HG03045 (cell line): ENCODE measurements around the gene RALGDS.

Experiments
- ATAC-seq: cut with Tn5 transposase; IDR thresholded peaks from one replicate; pipeline ENCODE4 v1.9.1; 2021; ENCODE audit warnings: mild to moderate bottlenecking, moderate library complexity; ENCODE audit not compliant: unreplicated experiment

Gene RALGDS

DNA sequence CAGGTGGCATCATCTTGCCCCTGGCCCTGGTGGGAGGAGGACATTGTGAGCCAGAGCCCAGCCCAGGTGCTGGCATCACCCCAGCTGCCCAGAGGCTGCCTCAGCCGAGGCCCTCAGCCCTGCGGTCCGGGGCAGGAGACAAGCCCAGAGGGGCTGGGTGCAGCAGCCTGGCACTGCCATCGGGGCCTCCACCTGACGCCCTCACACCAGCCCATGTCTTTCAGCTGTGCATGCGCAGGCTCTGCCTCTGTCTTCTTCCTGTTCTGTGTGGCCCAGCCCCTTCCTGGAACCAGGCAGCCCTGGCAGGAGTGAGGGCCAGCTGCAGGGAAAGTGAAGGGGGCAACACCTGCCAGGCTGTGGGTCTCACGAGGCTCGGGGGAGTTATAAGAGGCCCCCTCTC is 64.0 kb downstream of the RALGDS start:
- ATAC-seq = no peak

DNA sequence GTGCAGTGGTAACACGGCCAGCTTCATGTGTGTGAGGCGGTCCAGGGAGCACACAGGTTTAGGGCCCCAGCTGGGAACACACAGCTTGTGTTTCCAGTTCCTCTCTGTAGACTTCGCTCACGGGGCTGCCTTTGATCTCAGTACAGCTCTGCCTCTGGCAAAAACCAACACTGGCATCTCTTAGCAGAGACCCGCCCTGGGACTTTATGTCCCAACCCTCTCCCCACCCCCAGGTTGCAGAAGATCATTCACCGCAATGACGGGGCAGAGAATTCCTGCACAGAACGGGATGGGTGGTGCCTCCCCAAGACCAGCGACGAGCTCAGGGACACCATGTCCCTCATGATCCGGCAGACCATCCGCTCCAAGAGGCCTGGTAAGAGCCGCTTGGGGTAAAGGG is 64.5 kb downstream of the RALGDS start:
- ATAC-seq = no peak

DNA sequence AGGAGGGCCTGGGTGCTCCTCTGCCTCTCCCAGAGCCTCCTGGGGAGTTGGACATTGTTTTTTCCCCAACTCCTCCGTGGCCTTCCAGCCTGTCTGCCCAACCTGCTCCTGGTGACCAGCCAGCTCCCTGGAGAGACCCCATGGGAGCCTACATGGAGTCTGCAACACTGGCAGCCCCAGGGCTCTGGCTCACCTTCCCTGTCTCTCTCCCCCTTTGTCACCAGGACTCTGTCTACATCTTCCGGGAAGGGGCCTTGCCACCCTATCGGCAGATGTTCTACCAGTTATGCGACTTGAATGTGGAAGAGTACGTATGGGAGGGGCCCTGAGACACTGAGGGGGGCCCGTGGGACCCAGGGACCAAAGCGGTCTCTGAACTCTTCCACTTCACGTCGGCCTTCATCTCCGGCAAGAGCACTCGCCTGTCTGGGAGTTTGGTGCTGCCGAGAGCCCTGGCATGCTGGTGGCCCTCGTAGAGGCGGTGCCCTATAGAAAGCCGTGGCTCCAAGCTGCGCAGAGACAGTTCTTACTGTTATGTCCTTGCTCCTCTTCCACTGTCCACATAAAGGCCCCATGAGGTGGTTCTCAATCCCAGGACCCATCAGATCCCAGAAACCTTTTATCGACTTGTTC is 65.1 kb downstream of the RALGDS start:
- ATAC-seq = no peak

DNA sequence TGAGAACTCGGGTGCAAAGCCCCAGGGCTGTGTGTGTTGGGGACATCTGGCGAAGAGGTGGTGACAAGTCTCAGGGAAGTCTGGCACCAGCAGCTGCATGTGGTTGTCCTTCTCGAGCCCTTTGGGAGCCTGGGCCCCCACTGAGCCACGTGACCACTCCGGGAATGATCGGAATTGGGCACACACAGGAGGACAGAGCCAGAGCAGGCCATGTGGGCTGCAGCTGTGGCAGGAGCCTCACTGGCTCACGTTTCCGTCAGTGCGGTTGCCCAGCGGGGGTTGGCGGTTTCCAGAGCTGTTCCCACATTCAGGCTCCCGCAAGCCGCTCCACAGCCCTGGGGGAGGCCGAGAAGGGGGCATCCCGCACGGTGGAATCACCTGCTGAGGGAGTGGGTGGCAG is 66.1 kb downstream of the RALGDS start:
- ATAC-seq = no peak

DNA sequence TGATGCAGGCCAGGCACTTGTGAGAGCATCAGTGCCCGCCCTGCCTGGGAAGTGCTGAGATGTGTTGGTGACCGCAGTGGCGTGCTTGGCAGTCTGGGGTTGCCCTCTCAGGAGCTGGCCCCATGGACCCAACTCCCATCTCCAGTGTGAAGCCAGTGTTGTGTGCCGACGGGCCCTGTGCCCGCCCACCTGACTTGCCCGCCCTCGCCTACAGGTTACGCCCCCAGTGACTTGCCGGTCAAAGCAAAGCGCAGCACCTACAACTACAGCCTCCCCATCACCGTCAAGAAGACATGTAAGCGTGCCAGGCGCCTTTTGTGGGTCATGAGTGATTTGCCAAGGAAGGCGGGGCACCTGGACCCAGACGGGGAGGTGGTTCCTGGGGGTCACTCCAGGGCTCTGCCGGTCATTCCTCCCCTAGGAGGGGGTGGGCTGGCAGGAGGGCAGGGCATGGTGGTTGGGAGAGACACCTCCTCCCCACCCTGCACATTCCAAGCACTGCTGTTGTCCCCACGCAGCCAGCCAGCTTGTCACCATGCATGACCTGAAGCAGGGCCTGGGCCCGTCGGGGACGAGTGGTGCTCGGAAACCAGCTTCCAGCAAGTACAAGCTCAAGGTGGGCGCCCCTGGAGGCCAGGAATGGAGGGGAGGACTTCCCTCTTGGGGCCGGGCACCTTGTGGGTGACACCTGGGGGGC is 66.7 kb downstream of the RALGDS start:
- ATAC-seq = no peak

DNA sequence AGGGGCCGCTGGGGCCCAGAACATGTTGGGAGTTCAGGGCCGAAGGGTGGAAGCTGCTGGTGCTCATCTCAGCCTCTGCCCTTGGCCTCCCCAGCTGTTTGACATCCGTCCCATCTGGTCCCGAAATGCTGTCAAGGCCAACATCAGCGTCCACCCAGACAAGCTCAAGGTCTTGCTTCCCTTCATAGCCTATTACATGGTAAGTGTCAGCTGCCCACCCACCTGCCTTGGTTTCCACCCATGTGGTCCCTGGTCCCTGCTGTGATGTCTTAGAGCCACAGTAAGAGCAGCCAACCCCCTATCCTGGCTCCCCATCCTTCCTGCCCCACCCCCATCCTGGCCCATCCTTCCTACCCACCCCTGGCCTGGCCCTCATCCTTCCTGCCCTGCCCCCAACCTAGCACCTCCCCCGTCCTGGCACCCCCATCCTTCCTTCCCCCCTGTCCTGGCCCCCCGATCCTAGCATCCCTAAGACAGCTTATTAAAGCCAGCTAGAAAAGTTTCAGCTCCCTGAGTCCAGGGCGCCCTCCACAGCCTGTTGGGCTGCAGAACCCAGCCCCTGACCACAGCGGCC is 69.0 kb downstream of the RALGDS start:
- ATAC-seq = no peak

DNA sequence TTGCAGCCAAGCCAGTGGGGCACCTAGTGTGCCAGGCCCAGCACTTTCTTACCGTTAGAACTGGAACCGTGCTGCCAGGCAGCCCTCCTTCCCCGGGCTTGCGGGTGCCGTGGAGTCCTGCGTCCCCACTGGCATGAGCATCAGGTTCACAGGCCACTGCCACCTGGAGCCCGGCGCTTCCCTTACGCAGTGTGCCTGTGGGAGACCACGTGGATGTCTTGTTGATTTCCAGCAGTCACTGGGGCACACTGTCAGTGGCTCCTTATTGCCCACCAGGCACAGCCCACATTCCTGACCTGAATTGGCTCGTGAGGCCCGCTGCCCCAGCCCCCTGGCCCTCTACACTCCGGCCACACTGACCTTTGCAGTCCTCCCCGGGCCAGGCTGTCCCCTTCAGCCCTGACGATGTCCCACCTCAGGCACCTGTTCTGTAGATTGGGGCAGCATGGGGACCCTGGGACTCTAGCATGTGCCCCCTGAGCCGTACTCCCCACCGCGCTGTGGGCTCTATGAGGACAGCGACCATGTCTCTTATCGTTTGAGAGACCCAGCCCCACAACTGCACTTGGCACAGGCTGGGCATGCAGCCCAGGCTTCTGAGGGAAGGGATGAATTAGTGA is 69.6 kb downstream of the RALGDS start:
- no peak for ATAC-seq

DNA sequence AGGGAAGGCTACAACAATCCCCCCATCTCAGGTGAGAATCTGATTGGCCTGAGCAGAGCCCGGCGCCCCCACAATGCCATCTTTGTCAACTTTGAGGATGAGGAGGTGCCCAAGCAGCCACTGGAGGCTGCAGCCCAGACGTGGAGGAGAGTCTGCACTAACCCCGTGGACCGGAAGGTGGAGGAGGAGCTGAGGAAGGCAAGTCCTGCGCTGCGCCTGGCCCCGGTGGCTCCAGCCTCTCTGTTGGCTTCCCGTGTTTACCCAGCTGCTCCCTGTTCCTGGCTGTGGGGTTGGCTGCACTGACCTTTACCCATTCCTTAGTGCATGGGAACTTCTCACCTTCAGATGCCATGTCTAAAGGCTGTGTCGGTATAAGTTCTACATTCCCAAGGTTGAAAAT is 70.3 kb downstream of the RALGDS start:
- no peak for ATAC-seq

DNA sequence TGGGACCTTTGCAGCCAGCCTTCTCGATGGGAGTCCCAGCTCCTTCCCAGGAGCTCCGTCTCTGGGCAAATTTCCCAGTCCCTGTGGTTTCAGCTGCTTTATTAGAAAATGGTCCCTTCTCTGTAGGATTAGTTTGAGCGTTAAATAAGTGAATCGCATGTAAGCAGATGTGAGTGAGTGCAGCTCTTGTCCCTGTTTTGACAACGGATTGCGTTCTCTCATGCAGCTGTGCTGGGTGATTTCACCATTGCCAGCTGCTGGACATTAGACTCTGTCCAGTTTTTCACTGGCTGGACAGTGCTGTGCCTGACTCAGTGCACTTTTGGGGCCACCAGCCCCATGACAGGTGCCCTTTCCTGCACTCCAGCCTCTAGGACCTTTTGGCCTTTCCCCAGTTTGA is 70.9 kb downstream of the RALGDS start:
- no peak for ATAC-seq

DNA sequence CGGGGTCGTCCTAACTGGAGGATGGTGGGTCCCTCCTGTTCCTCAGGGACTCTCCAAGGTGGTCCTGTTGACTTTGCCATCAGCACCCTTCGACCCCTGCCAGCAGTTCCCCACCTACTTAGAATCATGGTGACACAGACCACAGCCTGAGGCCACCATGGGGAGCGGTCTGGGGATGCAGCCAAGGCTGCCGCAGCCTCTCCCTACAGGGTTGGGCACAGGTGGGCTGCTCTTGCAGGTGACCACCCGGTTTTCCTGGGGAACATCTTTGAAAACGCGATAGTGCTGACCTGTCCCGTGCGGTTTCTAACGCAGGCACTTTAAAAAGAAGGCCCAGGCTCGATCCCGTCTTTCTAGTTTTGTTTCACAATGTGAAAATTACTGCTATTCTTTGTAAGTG is 72.0 kb downstream of the RALGDS start:
- no peak for ATAC-seq

DNA sequence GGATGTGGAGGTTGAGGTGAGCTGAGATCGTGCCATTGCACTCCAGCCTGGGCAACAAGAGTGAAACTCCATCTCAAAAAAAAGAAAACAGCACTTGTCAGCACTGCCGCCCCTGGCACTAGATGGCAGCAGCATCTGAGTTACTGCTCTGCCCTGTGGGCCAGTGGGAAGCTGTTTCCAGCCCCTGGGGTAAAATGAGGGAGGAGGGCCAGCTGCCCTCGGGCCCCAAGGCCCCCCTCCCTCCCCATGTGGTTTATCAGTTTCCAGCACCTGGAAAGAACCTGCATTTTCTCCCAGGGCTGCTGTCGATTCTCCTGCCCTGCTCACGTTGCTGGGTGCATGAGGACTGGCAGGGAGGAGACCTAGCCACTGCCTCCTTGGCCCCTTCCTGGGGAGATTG is 72.4 kb downstream of the RALGDS start:
- no peak for ATAC-seq
